G401 (cell line): ENCODE measurements around the gene NID2. TPM values are rescaled to one million over a fixed set of nuclear protein-coding genes. Genes with fewer than 3 reads are reported as not detected.

Source experiments
- DNase-seq: peaks from one replicate; pipeline ENCODE4 v3.0.0-alpha.2; 2015; ENCODE audit warnings: low spot score
- in situ Hi-C: cut with HindIII; loops from 2 replicates; pipeline ENCODE4 v1.10.0; 2016; ENCODE audit warnings: low sequenced_read_pairs, mixed read lengths
- total RNA-seq: library from RNA; depleted of rRNA; stranded (reverse); fragments of >200 nt; shearing (Covaris generic); gene quantifications from 2 replicates; pipeline ENCODE4 v1.2.3, GENCODE V29; 2014; rRNA removed

Gene NID2
- total RNA-seq, 1 experiment from 2014 or later: not detected

DNA sequence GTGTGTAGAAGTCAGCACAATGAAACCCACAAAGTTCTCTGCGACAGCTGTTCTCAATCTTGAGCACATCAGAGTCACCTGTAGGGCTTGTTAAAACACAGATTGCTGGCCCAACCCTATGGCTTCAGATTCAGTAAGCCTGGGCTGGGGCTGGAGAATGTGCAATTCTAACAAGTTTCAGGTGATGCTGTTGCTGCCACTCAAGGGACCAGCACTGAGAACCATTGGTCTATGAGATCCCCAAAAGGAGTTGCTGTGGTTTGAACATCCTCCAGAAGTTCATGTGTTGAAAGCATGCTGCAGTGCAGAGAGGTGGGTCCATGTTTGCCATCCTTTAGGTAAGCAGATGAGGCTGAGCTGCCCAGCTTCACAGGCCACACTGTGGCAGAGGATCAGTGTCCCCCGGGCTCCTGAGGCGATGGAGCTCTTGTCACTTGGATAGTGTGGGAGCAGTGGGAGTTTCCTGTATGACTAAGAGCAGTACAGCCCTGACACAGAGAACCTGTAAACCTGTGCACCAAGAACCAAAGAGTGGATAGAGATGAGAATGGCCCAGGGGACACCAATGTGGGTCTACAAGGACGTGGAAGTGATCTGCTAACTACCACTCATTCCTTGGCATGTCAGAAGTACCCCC is 87.5 kb downstream of the NID2 start:
- no peak for DNase-seq
- in situ Hi-C loops: no loop called here

DNA sequence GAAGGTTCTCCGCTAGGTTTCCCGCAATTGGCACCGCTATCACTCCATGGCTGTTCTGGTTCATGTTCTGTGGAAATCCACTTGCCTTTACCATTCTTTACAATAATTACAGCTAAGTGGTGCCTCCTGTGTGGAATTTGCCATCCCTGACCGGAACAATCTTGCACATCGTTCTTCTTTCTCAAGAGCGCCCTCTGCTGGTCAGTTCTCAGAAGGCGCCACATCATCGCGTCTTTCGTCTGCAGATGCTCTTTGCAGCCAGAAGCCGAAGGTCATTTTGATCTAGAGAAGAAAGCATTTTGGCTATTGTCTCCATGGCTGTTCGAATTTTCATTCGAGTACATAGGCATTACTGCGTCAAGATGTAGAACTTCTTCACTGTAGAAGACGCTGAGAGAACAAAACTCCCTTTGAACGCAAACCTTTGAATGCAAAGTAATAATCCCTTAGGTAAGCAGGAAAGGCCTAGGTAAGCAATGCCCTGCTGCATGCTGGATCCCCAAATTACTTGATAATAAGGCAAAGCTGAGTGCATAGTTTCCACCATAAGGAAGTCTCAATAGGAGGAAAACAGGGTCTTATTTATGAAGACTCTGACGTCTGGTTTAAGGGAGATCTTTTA is 89.7 kb downstream of the NID2 start:
- in situ Hi-C loops: no loop called here
- DNase-seq: peak; percentile 84

DNA sequence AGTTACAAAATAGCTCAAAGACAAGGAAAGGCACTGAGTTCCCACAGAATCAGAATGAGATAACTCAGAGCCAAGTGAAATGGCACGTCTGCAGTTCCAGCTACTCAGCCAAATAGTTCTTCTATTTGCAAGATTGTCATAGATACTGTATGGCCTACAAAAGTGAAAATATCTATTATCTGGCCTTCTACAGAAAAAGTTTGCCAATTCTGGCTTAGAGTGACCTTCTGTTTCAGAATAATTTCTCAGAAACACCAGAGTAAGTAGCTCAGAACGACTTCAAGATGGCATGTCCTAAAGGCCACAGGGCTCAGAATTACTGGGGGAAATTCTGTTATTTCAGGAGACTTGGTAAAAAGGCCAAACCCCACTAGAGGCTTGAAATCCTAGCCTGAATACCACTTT is 90.2 kb downstream of the NID2 start:
- in situ Hi-C loops: no loop called here
- DNase-seq: no peak

DNA sequence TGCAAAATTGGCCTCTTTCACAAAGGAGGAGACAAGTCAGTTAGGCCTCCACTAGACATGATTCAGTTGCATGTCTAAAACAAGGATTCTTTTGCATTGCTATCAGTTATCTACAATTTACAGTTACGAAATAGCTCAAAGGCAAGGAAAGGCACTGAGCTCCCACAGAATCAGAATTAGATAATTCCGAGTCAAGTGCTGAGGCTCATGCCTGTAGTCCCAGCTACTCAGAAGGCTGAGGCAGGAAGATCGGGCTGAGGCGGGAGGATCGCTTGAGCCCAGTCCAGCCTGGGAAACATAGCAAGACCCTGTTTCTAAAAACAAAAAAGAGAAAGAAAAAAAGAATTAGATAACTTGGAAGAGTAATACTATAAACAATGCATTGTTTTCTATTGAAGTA is 91.8 kb downstream of the NID2 start:
- no peak for DNase-seq
- in situ Hi-C loops: no loop called here

DNA sequence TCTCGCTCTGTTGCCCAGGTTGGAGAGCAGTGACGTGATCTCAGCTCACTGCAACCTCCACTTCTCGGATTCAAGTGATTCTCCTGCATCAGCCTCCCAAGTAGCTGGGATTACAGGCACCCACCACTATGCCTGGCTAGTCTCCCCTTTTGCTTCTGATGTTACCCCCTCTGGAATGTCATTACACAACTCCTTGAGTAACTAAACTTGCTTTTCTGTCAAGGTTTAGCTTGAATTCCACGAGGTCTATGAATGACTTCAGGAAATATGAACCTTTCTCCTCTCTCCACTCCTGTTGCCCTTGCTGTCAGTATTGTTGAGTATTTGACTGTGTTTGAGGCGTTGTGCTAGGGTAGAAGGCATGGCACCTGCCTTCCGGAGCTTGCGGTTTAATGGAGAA is 96.3 kb downstream of the NID2 start:
- in situ Hi-C loops: no loop called here
- no peak for DNase-seq

DNA sequence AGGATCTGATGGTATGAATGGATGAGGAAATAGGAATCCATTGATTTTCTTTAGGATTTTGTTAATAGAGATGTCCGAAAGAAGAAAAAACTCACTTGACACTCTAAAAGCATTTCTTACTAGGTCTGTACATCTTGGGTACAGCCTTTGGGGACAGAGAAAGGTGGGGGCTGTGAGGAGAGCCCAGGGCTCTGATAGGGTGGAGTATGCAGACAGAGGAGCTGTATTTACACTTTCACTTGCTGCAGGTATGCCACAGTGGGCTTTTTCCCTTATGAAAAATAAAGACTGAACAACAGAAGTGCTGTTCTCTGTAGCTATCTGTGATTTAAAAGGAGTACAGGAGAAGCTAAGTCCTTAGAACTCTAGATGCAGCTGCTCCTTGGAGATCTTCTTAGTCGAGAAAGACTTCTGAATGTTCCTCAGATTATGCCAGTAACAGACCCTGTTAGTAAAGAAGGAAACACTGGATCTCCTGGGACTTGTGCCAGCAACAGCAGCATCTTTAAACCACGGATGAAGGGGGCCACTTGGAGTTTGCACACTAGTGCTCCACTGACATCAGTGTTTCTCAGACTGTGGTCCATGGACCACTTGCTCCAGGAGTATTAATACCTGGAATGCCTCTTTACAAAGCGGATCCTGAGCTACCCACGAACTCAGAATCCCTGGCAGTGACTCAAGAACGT is 98.9 kb downstream of the NID2 start:
- in situ Hi-C loops: no loop called here
- no peak for DNase-seq

DNA sequence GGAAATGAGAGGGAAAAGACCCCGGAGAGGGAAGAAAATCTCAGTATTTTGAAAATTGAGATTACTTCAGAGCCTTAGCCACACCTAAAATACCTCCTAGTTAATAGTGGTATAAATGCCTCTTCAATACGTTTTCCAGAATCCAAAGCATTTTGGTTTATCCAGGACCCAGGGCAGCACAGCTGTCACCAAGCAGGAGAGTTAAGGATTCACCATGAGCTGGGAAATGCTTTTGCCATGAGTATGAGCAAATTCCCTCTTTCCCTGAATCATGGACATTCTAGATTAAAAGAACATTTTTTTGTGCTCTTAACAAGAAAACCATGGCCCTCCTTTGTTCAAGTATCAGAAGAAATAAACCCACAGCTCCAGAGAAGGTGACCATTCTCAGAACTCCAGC is 101.3 kb downstream of the NID2 start:
- in situ Hi-C loops: no loop called here
- DNase-seq: no peak

DNA sequence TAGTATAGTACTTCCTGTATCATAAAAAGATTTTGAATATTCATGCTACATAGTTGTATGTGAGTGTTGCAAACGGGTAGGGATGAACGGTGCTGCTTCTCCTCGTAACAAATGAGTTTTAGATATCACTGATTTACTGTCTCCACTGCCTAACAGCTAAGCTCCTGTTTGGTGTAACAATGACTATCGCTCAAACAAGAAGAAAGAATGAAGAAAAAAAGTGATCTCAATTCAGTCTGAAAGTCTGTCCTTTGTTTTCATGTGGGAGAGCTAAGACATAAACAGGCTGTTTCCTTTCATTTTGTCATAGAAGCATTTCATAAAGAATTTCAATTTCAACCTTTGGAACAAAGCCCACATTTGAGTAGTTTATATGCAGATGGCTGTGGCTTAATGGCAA is 105.6 kb downstream of the NID2 start:
- peak; percentile 1 for DNase-seq
- in situ Hi-C loops: no loop called here

DNA sequence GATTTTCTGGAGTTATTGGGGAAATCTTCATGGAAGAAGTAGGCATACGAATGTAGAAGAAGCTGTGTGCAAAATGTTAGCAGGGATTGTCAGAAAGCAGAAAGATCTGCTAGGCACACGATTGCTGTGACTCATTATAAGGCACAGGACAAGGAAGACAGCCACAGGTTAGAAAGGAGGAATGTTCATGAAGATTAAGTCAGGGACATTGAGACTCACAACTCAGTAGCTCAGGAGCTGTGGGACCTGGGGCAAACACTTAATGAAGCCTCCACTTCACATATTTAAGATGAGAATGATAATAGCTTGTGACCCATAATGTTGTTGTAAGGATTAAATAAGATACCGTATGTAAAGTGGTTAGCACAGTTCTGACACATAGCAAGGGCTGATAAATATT is 106.1 kb downstream of the NID2 start:
- DNase-seq: no peak
- in situ Hi-C loops: no loop called here

DNA sequence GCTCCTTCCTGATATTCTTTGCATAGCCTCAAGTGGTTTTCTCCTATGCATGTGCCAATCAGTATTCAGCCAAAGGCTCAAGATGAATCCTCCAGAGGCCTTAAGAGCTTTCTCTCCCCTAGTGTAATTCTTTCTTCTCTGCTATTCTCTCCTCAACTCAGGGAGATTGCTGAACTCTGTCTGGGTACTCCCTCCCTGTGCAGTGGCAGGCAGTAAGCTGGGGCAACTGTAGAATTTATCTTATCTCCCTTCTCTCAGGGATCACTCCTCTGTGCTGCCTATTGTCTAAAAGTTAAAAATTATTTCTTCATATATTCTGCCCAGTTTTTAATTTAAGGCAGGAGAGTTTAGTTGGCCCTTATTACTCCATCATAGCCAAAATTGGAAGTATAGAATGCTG is 108.0 kb downstream of the NID2 start:
- in situ Hi-C loops: no loop called here
- no peak for DNase-seq

DNA sequence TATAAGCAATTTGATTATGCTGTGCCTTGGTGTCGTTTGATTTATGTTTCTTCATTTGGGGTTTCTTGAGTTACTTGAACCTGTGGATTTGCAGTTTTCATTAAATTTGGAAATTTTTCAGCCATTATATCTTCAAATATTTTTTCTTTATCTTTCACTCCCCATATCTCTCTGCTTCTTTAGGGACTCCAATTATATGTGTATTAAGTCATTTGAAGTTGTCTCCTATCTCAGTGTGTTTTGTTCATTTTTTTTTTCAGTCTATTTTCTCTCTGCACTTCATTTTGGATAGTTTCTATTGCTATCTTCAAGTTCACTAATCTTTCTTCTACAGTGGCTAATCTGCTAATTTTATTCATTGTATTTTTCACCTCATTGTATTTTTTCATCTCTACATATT is 108.9 kb downstream of the NID2 start:
- in situ Hi-C loops: no loop called here
- no peak for DNase-seq

DNA sequence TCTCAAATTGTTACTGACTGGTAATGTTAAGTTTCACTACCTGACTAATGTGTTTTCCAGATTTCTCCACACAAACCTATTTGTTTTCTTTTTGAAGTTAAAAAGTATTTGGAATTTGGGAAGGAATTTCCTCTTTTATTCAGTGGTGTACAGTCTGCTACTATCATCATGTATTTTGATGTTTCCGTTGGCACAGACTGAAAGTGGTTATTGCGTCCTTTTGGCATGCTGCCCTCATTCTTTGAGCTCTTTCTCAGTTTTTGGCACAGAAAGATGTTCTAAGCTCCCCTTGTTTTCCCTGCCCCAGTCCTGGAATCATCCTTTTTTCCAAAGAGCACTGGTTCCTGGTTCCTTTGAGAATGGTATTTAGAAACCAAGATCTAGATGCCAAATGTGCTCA is 110.9 kb downstream of the NID2 start:
- in situ Hi-C loops: no loop called here

More for the DNA sequence above, 110.9 kb downstream of the NID2 start:
- DNase-seq: no peak

Other genes with a start within 250 kb of the NID2 start
- gene GNG2, start 208.4 kb downstream of the NID2 start, total RNA-seq: not detected in 2 replicates
- 98.2 and 166 TPM in 2 replicates for gene RTRAF, start 79.5 kb downstream of the NID2 start, total RNA-seq
- not detected in 2 replicates for gene PTGDR, start 198.6 kb upstream of the NID2 start, total RNA-seq
- 0.10 and 0.43 TPM in 2 replicates for gene PTGER2, start 245.3 kb upstream of the NID2 start, total RNA-seq